Inflammatory macrophage treated with lipopolysaccharide for 4 hours (primary cell): ENCODE data around the gene PTTG2.
"Not testable (repeated sequence)": the region's sequence is repeated elsewhere in the genome, so short reads cannot be mapped to it uniquely, and the experiment has no call there.

Experiments used
- DNase-seq: peaks from one replicate; pipeline ENCODE4 v3.0.0-alpha.2; 2020

PTTG2 gene

GRCh38 chr4:37958932-37959331 lies 1.3 kb upstream of the PTTG2 start:
- no peak for DNase-seq

- DNase-seq: no peak
Measured at GRCh38 chr4:37960679-37961450, 667 bp downstream of the PTTG2 start.

DNA sequence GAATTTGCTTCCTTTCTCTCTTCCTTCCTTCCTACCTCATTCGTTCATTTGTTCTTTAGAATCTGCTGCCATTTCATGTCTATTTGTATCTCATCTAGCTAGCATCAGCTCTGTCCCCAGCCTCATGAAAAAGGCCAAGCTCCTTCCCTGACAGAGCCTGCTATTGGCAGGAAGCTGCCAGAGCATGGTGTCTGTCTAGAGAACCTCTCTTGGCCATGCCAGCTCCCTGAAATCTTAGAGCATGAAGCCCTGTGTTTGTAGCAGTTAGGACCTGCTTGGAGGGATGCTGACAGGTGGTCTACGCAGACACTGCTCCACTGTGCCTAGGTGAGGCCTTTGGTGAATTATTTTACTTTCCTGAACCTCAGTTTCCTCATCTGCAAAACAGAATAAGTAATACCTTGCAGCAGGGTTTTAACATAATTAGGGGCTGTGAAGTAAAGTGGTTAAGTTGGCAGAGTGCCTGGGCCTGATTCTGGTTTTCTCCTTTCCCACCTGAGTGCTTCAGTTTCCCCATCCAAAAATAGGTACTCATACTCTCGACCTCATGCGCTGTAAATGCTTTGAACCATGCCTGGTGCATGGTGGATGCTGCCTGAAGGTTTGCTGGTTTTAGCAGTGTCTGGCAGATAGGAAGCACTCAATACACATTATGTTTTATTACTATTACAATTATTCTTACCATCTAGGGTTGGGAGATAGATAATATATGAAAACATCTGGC lies 4.7 kb downstream of the PTTG2 start:
- DNase-seq: no peak

DNA sequence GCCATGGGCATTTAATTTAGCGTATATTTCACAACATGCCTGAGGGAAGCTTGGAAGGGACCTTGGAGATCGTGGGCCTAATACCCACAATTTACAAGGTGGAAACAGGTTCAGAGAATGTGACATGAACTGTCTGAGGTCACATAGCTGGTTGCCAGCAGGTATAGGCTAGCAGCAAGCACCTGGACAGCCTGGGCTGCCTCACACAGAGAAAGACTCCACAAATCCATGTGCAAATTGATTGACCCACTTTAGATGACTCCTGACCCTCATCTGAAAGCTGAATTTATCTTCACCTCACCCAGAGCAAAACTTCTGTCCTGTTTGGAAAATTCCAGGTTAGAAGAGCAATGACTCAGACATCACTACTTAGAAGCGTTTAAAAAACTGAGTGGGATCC lies 5.8 kb downstream of the PTTG2 start:
- DNase-seq: no peak

DNA sequence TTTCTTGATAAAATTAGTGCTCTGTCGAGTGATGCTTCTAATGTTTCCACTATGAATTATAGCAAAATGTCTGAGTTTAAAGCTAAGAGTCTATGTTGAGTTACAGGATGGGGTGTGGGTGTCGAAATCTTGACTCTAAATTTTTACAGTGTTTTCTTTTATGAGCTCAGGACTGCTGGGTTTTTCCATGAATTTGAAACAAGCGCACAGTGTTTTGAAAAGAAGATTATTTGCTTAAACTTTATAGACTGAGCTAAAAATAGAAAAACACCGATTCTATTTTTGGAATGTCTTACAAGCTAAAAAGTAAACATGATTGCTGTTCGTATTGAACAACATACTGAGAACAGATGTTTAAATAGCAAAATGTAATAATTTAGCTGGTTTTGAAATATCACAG lies 7.5 kb downstream of the PTTG2 start:
- peak; percentile 34 for DNase-seq

DNA sequence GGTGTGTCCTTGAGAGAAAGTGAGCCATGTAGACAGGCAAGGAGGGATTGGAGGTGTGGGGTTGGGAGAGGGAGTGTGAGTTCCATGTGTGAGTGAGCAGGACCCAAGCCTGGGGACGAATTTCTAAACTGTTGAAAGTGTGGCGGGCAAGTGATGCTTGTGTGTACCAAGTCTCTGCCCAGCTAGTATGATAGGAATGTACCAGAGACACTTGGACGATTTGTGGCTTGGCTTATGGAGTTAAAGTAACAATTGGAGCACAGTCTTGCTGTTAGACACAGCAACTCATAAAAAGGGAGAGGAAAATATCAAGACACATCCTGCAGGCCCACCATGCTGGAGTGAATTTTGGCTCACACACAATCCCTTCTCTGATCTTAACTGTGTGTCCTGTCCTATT lies 8.5 kb downstream of the PTTG2 start:
- no peak for DNase-seq

GRCh38 chr4:37970702-37971101 lies 10.5 kb downstream of the PTTG2 start:
- peak; percentile 84 for DNase-seq

DNA sequence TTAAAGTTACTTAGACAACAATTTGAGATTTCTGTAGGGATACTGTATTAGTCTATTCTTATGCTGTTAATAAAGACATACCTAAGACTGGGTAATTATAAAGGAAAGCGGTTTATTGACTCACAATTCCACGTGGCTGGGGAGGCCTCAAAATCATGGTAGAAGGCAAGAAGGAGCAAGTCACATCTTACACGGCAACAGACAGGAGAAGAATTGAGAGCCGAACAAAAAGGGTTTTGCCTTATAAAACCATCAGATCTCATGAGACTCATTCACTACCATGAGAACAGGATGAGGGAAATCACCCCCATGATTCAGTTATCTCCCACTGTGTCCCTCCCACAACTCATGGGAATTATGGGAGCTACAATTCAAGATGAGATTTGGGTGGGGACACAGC lies 11.0 kb downstream of the PTTG2 start:
- DNase-seq: no peak

GRCh38 chr4:37973441-37973840 lies 13.2 kb downstream of the PTTG2 start:
- no peak for DNase-seq

DNA sequence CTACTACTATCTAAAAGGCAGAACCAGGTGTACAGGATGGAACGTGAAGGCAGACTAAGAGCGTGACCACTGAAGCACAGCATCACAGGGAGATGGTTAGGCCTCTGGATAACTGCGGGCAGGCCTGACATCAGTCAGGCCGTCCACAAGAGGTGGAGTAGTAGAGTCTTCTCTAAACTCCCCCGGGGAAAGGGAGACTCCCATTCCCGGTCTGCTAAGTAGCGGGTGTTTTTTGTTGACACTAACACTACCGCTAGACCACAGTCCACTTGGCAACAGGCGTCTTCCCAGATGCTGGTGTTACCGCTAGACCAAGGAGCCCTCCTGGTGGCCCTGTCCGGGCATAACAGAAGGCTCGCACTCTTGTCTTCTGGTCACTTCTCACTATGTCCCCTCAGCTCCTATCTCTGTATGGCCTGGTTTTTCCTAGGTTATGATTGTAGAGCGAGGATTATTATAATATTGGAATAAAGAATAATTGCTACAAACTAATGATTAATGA lies 15.2 kb downstream of the PTTG2 start:
- DNase-seq: not testable (repeated sequence)

GRCh38 chr4:37976507-37976906 lies 16.3 kb downstream of the PTTG2 start:
- DNase-seq: no peak

DNA sequence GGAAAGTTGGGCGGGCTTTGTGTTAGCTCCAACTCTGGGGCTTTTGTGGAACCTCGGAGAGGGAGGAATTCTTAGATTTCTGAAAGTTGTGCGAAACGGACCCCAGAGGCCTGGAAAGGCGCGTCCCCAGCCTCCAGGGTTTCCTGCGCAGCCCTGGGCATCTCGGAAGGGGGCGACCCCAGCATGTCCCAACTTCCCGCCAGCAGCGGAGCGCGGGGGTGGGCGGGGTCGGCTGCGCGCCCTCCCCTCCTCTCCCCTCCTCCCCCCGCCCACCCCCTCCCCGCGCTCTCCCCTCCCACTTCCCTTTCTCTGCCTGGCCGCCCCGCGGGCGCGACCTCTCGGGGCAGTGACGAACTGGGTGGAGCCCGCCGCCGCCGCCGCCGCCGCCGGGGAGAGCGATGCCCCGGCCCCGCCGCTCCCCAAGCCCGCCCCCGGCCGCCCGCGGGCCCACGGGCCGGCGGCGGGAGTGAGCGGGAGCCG lies 16.8 kb downstream of the PTTG2 start:
- DNase-seq: peak; percentile 84

DNA sequence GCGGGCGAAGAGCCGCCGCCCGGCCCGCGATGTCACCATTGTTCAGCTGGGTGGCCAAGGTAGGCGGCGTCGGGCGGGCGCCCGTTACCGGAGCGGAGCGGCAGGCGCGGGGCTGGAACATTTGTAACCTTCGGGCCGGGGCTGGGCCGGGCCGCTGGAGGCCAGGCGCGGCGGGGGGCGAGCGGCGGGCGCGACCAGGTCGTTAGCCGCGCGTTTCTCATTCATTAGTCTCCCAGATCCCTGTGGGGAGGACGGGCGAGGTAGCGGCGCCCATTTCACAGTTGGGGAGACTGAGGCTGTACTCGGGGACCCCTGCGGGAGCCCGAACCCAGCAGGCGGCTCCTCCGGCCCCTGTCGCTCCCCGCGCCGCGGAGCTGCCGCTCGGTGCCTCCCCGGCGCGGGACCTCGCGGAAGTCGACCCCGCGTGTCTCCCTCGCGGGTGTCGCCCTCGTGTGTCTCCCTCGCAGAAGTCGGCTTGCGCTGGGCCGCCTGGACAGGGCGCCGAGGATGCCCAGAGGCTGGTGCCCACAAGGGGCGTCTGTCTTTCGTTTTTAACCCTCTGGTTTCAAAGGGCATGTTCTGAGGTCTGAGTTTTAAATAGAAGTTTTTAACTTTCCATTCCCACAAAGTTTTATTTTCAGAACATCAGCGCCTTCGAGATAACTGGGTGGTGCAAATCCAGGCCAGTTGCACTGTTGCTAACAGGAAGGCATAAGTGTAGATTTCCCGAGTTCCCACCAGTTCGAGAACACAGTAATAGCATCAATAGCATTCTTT lies 17.5 kb downstream of the PTTG2 start:
- peak; percentile 86 for DNase-seq

GRCh38 chr4:37978248-37978924 lies 18.2 kb downstream of the PTTG2 start:
- peak; percentile 39 for DNase-seq

GRCh38 chr4:37980246-37980645 lies 20.0 kb downstream of the PTTG2 start:
- no peak for DNase-seq

DNA sequence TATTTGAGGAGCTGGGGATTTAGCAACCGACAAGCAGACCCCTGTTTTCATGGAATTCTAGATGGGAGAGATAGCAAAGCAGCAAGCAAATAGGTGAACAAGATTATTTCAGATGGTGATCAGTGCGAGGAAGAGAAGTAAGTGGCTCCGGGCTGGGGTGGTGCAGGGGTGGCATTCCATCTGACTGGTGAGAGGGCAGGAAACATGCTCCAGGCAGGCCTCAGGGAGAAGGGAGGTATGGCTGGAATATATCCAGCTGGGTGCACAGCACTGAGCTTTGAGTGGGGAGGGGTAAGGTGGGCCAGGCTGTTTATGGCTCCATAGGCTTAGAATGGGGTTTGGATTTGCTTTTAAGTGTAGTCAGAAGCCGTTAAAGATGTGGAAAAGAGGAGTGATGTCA lies 21.2 kb downstream of the PTTG2 start:
- DNase-seq: no peak

- DNase-seq: no peak
Measured at GRCh38 chr4:37981844-37982720, 21.9 kb downstream of the PTTG2 start.

DNA sequence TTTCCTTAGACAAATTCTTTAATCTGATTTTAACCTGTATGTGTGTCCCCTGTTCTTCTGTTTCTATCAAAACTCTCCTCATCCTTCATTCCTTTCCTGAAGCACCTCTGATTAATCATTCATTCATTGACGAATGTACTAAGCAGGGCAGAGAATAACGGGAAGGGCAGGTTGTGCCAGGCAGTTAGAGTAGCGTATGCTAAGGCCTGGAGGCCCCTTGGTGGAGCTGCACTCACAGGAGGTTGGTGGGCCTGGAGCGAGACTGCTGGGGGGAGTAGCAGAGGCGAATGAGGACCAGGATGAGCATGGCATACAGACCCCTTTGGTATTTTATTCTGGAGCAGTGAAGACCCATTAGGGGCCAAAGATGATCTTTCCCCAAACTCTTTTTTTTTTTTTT lies 22.5 kb downstream of the PTTG2 start:
- DNase-seq: no peak

DNA sequence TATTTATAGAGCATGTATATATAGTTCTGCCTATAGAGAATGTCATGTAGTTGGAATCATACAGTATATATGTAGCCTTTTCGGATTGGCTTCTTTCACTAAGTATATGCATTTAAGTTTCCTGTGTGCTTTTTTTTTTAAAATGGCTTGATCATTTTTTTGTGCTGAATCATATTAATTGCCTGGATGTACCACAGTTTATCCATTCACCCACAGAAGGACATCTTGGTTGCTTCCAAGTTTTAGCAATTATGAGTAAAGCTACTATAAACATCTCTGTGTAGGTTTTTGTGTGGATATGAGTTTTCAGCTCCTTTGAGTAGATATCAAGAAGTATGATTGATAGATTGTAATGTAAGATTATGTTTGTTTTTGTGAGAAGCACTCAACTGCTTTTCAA lies 23.8 kb downstream of the PTTG2 start:
- no peak for DNase-seq

DNA sequence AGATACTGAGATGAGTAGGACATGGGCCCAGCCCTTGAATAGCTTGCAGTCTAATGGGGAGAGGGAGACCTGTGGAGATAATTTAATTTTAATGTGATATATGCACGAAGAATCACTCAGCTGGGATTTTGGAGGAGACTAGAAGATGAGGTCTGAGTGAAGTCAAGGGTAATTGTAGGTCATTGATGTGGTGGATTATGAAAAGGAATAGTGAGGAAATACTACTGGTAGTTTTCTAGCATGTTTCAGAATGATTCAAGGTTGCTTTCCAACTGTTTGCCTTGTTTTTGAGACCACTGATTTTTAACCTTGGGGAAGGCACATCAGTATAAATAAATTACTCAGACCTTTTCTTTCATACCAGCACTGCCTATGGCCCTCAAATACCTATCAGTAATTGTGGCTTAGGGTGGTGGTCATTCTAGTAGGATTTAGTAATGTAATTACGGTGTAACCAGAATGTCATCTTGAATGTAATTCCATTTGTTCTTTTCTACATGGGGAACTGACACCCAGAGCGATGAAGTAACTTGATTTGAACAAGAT lies 25.6 kb downstream of the PTTG2 start:
- DNase-seq: no peak

DNA sequence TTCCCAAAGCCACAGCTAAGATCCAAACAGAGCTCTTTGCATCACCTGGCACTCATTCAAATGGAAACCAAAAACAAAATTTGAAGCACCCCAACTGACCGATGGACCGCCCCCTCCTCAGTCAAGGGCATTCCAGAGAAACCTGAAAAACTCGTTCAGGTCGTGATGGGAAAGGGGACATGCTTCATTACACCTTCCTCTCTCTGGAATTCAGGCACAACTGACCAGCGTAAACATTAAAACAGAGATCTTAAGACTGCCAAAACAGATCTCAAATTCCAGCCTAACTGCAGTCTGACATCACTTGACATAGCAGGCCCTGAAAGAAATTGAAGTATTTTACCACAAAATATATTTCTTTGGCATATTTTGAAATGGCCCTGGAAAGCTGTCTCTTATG lies 28.5 kb downstream of the PTTG2 start:
- no peak for DNase-seq
